SH-SY5Y (cell line): ENCODE measurements around the gene RCVRN.

Source experiments
- GATA2 ChIP-seq: IDR thresholded peaks from 2 replicates; pipeline ENCODE4 v1.6.1; 2011; ENCODE audit warnings: mild to moderate bottlenecking, low read depth, low read length
- GATA3 ChIP-seq: IDR thresholded peaks from 2 replicates; pipeline ENCODE4 v1.6.1; 2011; ENCODE audit warnings: low read depth, mild to moderate bottlenecking, low read length, moderate library complexity

DNA sequence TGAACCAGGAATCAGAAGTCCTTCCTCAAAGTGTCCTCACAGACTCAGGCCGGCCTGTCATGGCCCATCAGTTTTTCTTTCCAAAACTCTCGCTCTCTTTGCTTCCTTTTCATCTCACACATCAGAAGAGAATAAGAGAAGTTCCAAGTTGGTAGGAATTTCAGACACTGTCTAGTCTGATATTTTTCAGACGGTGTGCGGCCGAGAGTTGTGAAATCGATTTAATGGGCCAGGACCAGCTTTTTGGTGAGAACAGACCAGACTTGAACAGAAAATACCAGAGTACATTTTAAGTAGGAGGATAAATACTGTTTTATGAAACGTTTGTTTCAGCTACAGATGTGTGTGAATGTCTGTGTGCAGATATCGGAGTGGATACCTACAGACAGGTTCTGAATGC is 24.8 kb upstream of the RCVRN start:
- TF ChIP-seq GATA3 = no peak
- no peak for TF ChIP-seq GATA2
